NCI-H1417 treated with DMSO at 0.1 percent for 48 hours (cell line): ENCODE results near the gene MYL5.
"Not testable (repeated sequence)": the region's sequence is repeated elsewhere in the genome, so short reads cannot be mapped to it uniquely, and the experiment has no call there.

Source experiments
- DNase-seq: peaks from one replicate; lab custom pipeline; 2025; lab: John Stamatoyannopoulos, UW

Gene MYL5

DNA sequence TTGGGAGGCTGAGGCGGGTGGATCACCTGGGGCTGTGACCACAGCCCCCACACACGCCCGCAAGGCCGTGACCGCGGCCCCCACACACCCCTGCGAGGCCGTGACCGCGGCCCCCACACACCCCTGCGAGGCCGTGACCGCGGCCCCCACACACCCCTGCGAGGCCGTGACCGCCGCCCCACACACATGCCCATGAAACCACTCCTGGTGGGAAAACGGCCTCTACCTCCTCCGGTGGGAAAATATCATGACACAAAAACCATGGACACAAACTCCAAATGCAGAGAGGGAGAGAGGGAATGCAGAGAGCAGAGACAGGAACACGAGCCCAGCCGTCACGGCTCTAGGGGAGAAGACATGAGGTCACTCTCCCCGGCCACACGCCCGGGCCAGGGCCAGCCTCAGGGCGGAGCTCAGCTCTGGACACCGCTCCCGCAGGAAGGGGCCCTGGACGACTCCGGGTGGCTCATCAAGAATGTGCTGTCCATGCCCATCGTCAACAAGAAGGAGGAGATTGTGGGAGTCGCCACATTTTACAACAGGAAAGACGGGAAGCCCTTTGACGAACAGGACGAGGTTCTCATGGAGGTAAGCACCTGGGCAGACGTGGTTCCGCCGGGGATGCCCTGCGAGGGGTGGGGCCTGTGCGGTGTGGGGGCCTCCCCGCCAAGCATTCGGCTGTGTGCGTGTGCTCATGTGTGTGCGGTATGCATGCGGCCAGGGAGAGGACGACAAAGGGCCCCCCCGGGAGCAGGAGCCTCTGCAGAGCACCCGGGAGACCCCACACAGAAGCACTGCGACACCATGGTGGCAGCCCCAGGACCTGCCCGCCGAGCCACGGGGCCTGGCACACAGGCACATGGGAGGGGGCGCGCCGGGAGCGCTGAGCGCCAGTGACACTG lies 17.7 kb upstream of the MYL5 start:
- DNase-seq: no peak

DNA sequence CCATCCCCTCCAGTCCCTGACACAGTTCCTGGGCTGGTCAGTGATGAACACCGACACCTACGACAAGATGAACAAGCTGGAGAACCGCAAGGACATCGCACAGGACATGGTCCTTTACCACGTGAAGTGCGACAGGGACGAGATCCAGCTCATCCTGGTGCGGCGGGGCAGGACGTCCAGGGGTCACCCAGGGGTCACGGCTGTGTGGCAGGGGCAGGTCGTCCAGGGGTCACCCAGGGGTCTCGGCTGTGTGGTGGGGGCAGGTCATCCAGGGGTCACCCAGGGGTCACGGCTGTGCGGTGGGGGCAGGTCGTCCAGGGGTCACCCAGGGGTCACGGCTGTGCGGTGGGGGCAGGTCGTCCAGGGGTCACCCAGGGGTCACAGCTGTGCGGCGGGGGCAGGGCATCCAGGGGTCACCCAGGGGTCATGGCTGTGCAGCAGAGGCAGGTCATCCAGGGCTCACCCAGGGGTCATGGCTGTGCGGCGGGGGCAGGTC lies 17.0 kb upstream of the MYL5 start:
- DNase-seq: no peak

DNA sequence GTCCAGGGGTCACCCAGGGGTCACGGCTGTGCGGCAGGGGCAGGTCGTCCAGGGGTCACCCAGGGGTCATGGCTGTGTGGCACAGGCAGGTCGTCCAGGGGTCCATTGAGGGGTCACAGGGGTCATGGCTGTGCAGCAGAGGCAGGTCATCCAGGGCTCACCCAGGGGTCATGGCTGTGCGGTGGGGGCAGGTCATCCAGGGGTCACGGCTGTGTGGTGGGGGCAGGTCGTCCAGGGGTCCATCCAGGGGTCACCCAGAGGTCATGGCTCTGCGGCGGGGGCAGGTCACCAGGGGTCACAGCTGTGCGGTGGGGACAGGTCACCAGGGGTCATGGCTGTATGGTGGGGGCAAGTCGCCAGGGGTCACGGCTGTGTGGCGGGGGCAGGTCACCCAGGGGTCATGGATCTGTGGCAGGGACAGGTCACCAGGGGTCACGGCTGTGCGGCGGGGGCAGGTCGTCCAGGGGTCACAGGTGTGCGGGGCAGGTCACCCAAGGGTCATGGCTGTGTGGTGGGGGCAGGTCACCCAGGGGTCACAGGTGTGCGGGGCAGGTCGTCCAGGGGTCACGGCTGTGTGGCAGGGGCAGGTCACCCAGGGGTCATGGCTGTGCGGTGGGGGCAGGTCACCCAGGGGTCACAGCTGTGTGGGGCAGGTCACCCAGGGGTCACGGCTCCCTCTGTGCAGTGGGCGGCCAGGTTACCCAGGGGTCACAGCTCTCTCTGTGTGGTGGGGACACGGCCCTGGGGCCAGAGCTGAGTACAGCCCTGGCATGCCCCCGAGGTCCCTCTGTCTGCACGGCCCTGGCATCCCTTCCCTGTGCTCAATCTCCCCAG lies 16.3 kb upstream of the MYL5 start:
- DNase-seq: no peak

DNA sequence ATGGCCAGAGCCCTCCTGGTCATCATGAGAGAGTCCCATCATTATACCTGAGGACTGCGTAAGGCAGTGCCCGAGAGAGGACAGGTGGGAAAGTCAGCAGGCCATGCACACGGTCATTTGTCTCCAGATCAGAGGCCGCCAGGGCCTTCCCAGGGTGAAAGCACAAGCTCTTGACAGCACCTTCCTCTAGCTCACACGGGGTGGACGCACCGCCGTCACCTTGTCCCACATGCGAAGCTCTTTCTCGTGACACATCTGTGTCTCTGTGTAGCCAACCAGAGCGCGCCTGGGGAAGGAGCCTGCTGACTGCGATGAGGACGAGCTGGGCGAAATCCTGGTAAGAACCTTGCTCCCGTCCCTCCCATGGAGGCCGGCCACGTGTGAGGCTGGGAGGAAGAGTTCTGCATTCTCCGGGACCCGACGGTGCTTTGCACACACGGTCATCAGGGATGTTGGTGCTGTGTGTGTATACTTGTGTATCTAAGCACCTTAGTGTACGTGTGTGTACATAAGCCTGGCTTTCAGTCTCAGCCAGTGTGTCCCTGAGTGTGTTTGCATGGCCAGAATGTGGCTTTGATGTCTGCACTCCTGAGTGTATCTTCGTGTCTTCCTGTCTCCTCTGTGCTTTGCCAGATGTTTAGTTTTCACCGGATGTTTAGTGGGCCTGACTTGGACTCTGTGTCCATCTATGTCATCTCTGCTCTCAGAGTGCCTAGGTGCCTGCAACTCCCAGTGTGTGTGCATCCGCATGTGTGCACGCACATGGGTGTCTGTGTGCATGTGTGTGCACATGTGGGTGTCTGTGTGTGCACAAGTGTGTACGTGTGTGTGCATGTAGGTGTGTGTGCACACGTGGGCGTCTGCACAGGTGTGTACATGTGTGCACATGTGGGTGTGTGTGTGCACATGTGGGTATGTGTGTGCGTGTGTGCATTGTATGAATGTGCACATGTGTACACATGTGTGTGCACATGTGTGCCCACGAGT lies 15.4 kb upstream of the MYL5 start:
- DNase-seq: no peak

DNA sequence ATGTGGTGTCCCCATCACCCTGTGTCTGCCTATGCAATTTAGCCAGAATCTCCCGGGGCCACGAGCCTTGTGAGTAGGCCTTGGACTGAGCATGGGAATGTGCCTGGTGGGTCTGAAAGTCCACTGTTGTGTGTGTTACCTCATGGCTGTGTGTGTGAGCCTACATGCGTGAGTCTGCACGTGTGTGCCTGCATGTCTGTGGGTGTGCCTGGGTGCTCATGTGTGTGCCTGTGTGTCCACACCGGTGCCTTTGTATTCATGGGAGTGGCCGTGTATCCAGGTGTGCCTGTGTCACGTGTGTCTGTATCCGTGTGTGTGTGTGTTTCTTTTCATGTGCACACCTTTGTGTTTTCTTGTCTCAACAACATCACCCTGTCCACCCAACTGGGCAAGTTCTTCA lies 14.5 kb upstream of the MYL5 start:
- DNase-seq: no peak

DNA sequence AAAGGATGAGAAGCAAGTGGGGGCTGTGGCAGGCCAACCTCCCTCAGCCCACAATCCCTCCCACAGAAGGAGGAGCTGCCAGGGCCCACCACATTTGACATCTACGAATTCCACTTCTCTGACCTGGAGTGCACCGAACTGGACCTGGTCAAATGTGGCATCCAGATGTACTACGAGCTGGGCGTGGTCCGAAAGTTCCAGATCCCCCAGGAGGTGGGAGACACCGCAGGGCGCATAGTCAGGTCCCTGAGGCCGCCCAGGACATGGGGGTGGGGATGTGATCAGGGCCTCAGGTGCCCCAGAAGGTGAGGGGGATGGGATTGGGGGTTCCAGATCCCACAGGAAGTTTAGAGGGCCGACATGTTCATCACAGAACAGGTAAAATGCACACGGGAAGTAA lies 13.9 kb upstream of the MYL5 start:
- DNase-seq: no peak

DNA sequence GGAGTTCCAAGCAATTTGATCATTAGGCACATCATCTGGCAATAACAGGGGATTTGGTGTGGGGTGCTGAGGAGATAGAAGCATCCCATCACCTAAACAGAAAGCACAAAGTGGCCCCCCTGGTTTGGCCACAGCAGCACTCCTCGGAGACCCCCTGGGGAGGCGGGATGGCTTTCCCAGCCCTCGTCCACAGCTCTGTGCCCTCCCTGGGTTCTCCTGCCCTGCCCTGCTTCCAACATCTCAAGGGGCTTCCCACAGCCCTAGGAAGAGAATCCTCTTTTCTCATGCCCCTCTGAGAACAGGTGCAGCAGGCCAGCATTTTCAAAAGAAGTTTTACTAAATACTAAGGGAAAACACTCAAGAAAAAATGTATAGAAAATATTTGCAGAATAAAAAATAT lies 13.1 kb upstream of the MYL5 start:
- no peak for DNase-seq

DNA sequence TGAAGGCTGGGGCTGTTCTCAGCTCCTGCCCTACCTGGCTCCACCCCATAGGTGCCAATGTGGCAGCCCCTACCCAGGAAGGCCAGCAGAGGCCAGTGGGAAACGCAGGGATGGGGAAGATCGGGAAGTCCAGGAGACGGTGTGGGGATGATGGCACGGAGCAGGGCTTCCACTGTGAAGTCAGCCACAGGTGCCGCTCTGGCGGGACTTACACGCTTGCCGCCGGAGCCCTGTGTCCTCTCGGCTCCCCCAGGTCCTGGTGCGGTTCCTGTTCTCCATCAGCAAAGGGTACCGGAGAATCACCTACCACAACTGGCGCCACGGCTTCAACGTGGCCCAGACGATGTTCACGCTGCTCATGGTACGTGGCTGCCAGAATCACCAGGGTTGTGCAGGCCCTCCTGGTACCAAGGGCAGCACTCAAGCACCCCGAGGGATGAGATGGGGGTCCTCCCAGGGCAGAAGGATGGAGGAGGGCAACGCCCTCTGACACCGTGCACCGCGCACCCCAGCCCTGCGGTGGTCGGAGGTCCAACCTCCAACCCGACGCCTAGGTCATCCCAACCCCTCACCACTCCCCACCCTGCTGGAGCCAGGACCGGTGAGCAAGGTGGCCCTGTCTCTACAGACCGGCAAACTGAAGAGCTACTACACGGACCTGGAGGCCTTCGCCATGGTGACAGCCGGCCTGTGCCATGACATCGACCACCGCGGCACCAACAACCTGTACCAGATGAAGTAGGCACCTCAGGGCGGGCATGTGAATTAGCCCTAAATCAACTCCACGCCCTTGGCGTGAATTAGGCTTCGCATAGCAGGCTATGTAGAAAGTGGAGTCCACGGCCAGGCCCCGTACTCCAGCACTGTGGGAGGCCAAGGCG lies 12.2 kb upstream of the MYL5 start:
- DNase-seq: no peak

DNA sequence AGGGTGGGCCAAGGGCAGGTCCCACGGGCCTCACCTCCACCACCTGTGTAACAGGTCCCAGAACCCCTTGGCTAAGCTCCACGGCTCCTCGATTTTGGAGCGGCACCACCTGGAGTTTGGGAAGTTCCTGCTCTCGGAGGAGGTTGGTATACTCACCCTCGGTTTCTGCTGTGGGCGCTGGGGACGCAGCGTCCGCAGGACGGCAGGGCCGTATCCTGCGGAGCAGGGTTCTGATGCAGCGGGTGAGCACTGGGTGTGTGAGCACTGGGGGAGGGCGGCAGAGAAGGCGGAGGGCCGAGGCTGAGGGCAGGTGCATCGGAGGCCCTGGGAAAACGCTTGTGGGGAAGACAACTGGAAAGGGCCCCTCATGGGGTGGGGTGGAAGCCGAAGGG lies 11.3 kb upstream of the MYL5 start:
- no peak for DNase-seq

DNA sequence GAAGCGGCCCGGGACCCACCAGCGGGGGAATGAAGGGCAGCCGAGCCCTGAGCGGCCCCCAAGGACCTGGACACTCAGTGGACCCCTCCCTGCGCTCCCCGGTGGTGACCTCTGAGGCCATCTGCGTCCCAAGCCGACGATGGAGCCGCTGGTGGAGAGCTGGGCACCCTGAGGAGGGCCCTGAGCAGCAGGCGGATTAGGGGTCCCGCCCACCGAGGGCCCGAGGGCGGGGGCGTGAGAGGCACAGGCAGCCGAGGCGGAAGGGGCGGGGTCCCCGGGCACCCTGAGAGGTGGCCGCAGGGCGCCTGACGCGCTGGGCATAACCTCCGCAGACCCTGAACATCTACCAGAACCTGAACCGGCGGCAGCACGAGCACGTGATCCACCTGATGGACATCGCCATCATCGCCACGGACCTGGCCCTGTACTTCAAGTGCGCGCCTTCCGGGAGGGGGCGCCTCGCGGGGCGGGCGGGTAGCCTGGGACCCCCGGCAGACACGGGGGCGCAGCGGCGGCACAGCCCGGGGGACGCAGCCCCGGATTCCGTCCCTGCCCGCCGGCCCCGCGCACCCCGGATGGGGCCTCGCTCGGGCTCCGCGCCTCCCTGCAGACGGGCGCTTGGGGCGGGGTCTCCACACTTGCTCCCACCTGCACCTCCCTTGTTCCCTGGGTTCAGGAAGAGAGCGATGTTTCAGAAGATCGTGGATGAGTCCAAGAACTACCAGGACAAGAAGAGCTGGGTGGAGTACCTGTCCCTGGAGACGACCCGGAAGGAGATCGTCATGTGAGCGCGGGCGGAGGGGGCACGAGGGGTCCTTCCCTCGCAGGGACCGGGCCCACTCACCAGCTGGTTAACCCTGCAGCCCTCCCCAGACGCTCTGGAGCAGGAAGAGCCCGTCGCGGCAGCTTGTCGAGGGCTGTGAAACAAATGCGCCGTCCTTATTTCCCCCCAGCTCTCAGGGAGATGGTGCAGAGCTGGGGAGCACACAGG lies 10.6 kb upstream of the MYL5 start:
- DNase-seq: no peak

DNA sequence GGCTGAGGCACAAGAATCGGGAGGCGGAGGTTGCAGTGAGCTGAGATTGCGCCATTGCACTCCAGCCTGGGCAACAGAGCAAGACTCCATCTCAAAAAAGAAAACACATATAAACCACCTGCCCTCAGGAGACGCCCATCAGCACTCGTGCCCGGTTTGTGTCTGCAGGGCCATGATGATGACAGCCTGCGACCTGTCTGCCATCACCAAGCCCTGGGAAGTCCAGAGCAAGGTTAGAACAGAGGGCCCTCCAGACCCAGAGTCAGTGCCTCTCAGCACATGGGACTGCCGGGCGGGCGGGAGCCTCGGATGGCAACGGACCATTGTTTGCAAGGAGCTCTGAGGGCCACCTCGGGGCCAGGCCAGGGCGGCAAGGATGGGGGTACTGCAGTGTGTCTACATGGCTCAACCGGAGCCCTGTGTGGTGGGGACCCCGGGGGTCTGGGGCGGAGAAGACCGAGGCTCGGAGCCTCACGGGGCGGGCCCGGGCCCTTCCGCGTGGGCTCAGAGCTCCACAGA lies 9.6 kb upstream of the MYL5 start:
- no peak for DNase-seq

DNA sequence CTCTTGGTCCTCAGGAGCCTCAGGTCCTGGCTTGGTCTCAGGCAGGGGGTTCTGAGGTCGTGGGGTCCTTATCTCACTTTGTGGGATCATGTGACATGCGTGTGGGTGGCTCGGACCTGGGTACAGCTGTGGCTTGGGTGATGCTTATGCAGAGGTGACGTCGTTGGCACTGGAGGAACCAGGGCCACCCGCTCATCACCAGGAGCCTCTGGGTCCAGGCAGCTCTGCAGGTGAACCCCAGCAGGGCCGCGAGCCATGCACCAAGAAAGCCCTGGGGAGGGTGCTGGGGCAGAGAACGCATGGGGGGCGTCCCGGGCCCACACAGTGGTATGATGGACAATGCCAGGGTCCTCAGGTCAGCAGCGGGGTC lies 9.0 kb upstream of the MYL5 start:
- DNase-seq: no peak

DNA sequence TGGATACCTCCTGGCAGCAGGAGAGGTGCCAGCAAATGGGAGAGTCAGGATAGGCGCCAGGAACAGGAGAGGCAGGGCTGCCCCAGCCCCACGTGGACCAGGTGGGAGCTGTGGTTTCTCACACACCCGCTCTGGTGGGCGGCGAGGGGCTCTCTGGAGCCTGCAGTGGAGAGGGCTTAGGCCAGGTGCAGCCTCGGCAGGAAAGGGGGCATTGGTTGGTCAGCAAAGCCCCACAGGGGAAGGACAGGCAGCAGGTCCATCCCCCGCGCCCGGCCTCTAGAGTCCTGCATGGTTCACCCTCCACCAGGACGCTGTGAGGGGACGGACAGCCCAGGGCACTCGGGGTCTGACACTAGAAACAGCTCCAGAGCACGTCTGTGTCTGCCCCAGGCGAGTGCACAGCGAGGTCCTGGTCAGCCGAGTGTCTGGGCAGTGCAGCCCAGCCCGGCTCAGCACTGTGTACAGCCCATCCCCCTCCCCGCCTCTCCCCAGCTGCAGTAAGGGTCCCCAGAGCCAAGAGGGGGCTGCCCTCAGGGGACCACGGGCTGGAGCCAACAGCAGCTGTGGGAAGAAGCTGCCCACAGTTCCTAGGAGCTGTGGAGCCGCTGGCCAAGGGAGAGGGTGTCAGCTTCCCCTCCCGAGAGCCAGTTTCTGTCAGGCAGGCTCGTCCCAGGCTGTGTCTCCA lies 8.4 kb upstream of the MYL5 start:
- no peak for DNase-seq

DNA sequence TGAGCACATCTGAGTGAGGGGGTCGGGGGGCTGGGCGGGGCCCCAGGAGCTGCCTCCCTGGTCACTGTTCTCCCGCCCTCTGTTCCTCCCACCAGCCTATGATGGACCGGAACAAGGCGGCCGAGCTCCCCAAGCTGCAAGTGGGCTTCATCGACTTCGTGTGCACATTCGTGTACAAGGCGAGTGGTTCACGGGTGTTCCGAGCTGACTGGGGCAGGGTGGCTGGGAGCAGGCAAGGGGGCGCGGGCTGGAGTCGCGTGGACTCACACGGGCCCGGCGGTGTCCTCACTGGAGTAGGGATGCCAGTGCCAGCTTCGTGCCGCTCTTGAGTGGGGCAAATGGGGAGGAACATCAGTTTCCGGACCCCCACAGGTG lies 7.9 kb upstream of the MYL5 start:
- DNase-seq: no peak

DNA sequence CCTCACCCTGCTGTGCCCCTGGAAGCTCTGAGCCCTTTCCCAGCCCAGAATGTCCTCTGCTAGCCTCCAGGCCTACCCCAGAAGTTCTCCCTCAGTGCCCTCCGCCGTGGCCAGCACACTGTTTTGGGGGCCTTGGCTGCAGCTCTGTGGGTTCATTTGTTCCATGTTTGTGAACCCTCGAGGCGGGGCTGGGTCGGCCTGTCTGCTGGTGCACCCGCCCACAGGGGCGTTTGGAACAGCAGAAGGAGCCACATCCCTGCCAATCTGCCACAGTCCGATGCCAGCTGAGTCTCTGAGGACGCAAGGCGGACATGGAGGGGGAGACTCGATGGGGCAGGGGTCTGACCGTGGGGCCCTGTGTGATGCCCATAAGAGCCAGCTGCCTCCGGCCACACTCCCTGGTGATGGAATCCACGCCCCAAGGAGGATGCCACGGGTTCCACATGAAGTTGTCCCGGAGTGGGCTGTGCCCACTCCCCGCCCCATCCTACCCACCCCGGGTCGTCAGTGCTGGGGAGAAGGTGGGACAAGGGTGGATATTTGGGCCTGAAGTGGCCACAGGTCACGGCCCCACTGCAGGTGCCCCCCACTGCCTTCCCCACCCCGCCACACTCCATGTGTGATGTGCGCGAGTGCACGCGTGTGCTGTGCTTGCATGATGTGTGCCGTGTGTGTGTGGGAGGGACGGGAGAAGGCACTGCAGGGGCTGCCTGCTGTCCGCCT lies 7.4 kb upstream of the MYL5 start:
- DNase-seq: no peak

DNA sequence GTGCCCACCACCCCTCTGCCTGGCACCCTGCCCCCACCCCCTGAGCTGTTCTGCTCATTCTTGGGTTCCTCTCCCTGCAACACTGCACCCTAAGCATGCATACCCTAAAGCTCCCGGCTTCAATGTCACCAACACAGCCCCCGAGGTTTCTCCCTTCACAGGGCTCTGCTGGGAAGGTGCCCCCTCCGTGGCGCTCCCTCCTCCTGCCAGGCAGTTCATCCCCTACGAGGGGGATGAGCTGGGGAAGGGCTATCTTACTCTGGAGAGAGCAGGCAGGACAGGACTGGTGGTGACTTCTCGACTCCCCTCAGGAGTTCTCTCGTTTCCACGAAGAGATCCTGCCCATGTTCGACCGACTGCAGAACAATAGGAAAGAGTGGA lies 6.8 kb upstream of the MYL5 start:
- no peak for DNase-seq

DNA sequence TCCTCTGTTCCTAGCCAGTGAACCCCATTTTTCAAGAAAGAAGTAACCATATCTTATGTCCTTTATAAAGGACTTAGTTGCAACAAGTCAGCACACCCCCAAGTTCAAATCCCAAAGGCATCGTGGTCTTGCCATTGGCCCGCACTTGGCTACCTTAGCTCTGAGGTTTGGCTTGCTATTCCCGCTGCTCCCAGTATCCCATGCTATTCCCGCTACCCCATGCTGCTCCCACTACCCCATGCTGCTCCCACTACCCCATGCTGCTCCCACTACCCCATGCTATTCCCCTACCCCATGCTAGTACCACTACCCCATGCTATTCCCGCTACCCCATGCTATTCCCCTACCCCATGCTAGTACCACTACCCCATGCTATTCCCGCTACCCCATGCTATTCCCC lies 6.1 kb upstream of the MYL5 start:
- not testable (repeated sequence) for DNase-seq
